Thyroid gland (tissue), 4 donors: ENCODE results near the gene EML6.

Source experiments
- CTCF ChIP-seq, 6 experiments: fragments of 200-600 bp in 3 of 6; fragments of 450-650 bp in 3 of 6; sonication (generic) in 3 of 6; IDR thresholded peaks; one replicate each; pipeline ENCODE4 v1.5.1; 2016 to 2019; ENCODE audit warnings: antibody characterized with exemption in 6 of 6, mild to moderate bottlenecking in 2 of 6, inconsistent platforms in 1 of 6, moderate library complexity in 1 of 6
- POLR2A ChIP-seq, 2 donors: fragments of 450-650 bp; IDR thresholded peaks; one replicate each; pipeline ENCODE4 v1.6.1; 2017; ENCODE audit warnings: antibody characterized with exemption in 2 of 2, mild to moderate bottlenecking in 2 of 2, moderate library complexity in 1 of 2

GRCh38 chr2:54726940-54727339 lies 3.5 kb downstream of the EML6 start:
- TF ChIP-seq CTCF (IDR thresholded peaks at IDR 0.05) (no peak), POLR2A (IDR thresholded peaks at IDR 0.05) (no peak)
